ENCODE results near the gene MYO5B.
"Not testable (repeated sequence)": the region's sequence is repeated elsewhere in the genome, so short reads cannot be mapped to it uniquely, and the experiment has no call there.

The MYO5B gene

DNA sequence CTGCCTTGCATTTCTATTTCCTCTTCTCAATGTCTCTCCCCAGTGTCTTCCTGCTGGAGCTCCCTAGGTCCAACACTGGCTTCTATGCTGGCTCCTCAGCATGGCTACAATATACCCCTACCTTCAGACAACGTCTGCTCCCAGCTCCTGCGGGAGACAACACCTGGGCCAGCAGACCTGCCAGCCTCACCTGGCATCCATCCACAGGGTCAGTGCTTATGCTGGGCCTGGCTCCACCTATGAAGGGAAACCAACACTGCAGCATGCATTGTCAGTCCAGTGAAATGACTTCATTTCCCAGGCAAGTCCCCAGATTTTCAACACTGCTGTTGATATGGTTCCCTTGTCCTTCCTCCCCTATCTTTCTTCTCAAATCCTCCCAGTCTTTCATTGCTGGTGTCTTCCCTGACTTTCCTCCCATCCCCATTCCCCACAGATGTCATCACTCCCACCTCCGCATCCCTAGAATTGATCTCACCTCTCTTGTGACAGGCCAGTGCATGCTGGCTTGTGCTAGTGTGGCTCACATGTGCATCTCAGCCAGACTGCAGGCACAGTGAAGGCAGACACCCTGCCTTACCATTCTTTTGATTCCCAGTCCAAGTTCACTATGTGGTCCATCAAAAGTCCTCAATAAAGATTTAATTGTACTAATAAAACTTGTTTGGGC lies 98.0 kb downstream of the MYO5B start:
- Histone ChIP-seq H3K4me1 (ENCODE audit: control insufficient read depth in 1 of 2, insufficient read depth in 2 of 2, low read length in 2 of 2) (peaks cover 0 to 4% of the 10 kb centered on the region in 2 donors), H3K9me3 (ENCODE audit: control insufficient read depth in 1 of 2, low read length in 2 of 2) (no peaks in the 10 kb centered on the region), H3K36me3 (ENCODE audit: control insufficient read depth in 1 of 2, insufficient read depth in 2 of 2, low read length in 2 of 2) (no peaks in the 10 kb centered on the region), H3K27me3 (ENCODE audit: low read depth, low read length) (no peaks in the 10 kb centered on the region), H3K27ac (ENCODE audit: low read length) (no peak overlapping the region), H3K4me3 (ENCODE audit: low read depth in 1 of 2, low read length in 2 of 2) (no peak overlapping the region)

DNA sequence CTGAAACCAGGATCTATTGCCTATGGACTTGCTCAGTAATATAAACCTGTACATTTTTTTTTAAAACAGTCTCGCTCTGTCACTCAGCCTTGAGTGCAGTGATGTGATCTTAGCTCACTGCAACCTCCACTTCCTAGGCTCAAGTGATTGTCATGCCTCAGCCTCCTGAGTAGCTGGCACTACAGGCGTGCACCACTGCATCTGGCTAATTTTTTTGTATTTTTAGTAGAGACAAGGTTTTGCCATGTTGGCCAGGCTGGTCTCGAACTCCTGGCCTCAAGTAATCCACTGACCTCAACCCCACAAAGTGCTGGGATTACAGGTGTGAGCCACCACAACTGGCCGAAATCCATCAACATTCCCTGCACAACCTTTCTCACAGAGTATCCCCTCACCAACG lies 100.2 kb downstream of the MYO5B start:
- H3K4me1 ChIP-seq (ENCODE audit: control insufficient read depth in 1 of 2, insufficient read depth in 2 of 2, low read length in 2 of 2) = peaks cover 0 to 10% of the 10 kb centered on the region in 2 donors
- not testable (repeated sequence) for H3K9me3 ChIP-seq (ENCODE audit: control insufficient read depth in 1 of 2, low read length in 2 of 2); H3K4me3 ChIP-seq (ENCODE audit: low read depth in 1 of 2, low read length in 2 of 2); H3K36me3 ChIP-seq (ENCODE audit: control insufficient read depth in 1 of 2, insufficient read depth in 2 of 2, low read length in 2 of 2); H3K27me3 ChIP-seq (ENCODE audit: low read depth, low read length); H3K27ac ChIP-seq (ENCODE audit: low read length)

DNA sequence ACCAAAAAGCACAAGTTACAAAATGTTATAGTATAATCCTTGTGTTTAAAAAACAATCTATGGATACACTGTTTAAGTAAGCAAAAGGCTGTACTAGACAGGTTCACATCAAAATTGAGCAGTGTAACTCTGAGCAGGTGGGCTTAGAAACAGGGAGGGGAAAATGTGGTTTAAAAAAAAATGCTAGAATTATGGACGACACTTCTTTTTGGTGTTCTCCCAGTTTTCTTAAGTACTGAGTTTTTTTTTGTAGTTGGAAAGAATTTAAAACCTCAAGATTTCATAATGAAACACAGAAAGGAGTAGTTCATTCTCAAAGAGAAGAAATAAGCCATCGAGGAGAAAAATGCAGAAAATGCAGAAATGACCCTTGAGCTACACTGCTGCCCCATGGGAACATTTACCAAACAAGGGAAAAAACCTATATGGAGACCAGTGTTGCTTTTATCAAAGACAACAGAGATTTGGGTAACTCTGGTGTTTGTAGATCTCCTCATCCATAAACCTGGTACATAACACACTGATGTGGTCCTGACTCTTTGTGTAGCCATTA lies 100.7 kb downstream of the MYO5B start:
- H3K9me3 ChIP-seq (ENCODE audit: control insufficient read depth in 1 of 2, low read length in 2 of 2) = no peaks in the 10 kb centered on the region
- no peaks in the 10 kb centered on the region for H3K36me3 ChIP-seq (ENCODE audit: control insufficient read depth in 1 of 2, insufficient read depth in 2 of 2, low read length in 2 of 2)
- H3K27me3 ChIP-seq (ENCODE audit: low read depth, low read length) = no peaks in the 10 kb centered on the region
- H3K4me3 ChIP-seq (ENCODE audit: low read depth in 1 of 2, low read length in 2 of 2) = no peak overlapping the region
- peaks cover 0 to 10% of the 10 kb centered on the region in 2 donors for H3K4me1 ChIP-seq (ENCODE audit: control insufficient read depth in 1 of 2, insufficient read depth in 2 of 2, low read length in 2 of 2)
- no peak overlapping the region for H3K27ac ChIP-seq (ENCODE audit: low read length)

DNA sequence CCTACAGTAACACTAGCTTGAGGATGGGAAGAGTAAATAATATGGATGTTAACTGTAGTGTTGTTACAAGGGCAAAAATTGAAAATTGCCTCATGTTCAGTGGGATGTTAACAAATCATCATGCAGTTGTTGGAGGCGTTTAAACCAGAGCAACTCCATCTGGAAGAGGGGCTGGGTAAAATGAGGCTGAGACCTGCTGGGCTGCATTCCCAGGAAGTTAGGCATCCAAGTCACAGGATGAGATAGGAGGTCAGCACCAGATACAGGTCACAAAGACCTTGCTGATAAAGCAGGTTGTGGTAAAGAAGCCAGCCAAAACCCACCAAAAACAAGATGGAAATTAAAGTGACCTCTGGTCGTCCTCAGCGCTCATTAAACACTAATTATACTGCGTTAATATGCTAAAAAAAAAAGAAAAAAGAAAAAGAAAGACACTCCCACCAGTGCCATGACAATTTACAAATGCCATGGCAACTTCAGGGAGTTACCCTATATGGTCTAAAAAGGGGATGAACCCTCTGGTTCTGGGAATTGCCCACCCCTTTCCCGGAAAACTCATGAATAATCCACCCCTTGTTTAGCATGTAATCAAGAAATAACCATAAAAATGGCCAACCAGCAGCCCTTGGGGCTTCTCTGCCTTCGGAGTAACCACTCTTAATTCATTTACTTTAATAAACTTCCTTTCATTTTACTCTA lies 101.4 kb downstream of the MYO5B start:
- Histone ChIP-seq H3K36me3 (ENCODE audit: control insufficient read depth in 1 of 2, insufficient read depth in 2 of 2, low read length in 2 of 2) (no peaks in the 10 kb centered on the region), H3K27ac (ENCODE audit: low read length) (no peak overlapping the region), H3K4me3 (ENCODE audit: low read depth in 1 of 2, low read length in 2 of 2) (no peak overlapping the region), H3K27me3 (ENCODE audit: low read depth, low read length) (no peaks in the 10 kb centered on the region), H3K4me1 (ENCODE audit: control insufficient read depth in 1 of 2, insufficient read depth in 2 of 2, low read length in 2 of 2) (peaks cover 0 to 10% of the 10 kb centered on the region in 2 donors), H3K9me3 (ENCODE audit: control insufficient read depth in 1 of 2, low read length in 2 of 2) (no peaks in the 10 kb centered on the region)

DNA sequence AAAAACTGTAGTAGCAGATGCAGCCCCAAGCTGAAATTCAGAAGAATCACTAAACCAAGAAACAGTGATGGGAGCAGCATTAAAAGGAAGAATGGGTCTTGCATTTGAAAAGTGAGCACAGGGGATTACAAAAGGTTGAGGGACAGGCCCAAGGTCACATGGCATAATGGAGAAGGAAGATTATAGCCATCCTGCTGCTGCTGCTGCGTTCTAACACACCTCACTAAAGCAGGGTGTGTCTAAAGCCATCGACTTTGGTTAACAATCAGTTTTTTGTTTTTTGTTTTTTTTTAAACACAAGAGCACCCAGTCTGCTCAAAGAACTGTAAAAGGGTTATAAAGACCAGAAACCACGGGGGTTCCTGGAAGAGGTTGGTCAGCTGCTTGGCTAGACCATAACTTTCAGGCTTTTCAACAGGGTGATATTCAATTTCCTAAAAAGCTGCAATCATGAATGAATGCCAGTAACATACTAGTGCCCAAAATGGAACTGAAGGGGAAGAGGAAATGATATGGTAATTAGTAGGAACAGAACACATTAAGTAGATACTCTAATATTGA lies 102.6 kb downstream of the MYO5B start:
- Histone ChIP-seq H3K4me3 (ENCODE audit: low read depth in 1 of 2, low read length in 2 of 2) (no peak overlapping the region), H3K4me1 (ENCODE audit: control insufficient read depth in 1 of 2, insufficient read depth in 2 of 2, low read length in 2 of 2) (peaks cover 0 to 10% of the 10 kb centered on the region in 2 donors), H3K9me3 (ENCODE audit: control insufficient read depth in 1 of 2, low read length in 2 of 2) (no peaks in the 10 kb centered on the region), H3K27me3 (ENCODE audit: low read depth, low read length) (no peaks in the 10 kb centered on the region), H3K27ac (ENCODE audit: low read length) (no peak overlapping the region), H3K36me3 (ENCODE audit: control insufficient read depth in 1 of 2, insufficient read depth in 2 of 2, low read length in 2 of 2) (no peaks in the 10 kb centered on the region)

GRCh38 chr18:50091509-50092244 lies 103.3 kb downstream of the MYO5B start:
- H3K27ac ChIP-seq (ENCODE audit: low read length) = no peak overlapping the region
- H3K4me3 ChIP-seq (ENCODE audit: low read depth in 1 of 2, low read length in 2 of 2) = no peak overlapping the region
- no peaks in the 10 kb centered on the region for H3K36me3 ChIP-seq (ENCODE audit: control insufficient read depth in 1 of 2, insufficient read depth in 2 of 2, low read length in 2 of 2)

GRCh38 chr18:50090370-50091312 lies 104.3 kb downstream of the MYO5B start:
- Histone ChIP-seq H3K4me1 (ENCODE audit: control insufficient read depth in 1 of 2, insufficient read depth in 2 of 2, low read length in 2 of 2) (peaks cover 0 to 10% of the 10 kb centered on the region in 2 donors), H3K9me3 (ENCODE audit: control insufficient read depth in 1 of 2, low read length in 2 of 2) (no peaks in the 10 kb centered on the region), H3K27ac (ENCODE audit: low read length) (no peak overlapping the region), H3K4me3 (ENCODE audit: low read depth in 1 of 2, low read length in 2 of 2) (no peak overlapping the region), H3K36me3 (ENCODE audit: control insufficient read depth in 1 of 2, insufficient read depth in 2 of 2, low read length in 2 of 2) (no peaks in the 10 kb centered on the region), H3K27me3 (ENCODE audit: low read depth, low read length) (no peaks in the 10 kb centered on the region)

More at GRCh38 chr18:50091509-50092244, 103.3 kb downstream of the MYO5B start:
- Histone ChIP-seq H3K27me3 (ENCODE audit: low read depth, low read length) (no peaks in the 10 kb centered on the region), H3K9me3 (ENCODE audit: control insufficient read depth in 1 of 2, low read length in 2 of 2) (no peaks in the 10 kb centered on the region), H3K4me1 (ENCODE audit: control insufficient read depth in 1 of 2, insufficient read depth in 2 of 2, low read length in 2 of 2) (peaks cover 0 to 10% of the 10 kb centered on the region in 2 donors)

DNA sequence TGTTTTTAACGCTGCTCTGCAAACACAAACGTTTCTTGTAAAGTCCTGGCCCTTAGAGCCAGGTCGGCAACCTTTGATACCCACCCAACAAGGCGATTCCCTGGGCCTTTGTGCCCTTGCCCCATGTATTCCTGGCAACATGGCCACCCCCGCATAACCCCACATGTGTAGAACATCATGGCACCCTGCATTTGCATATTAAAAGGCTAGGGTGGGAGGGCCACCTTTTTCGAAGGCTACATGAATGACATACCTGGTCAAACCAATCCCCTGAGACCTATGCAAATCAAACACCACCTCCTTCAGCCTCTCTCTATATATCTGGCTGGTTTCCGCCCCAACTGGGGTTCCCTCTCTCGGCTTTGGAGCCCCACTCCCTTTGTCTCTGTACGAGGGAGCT lies 105.2 kb downstream of the MYO5B start:
- Histone ChIP-seq H3K4me1 (ENCODE audit: control insufficient read depth in 1 of 2, insufficient read depth in 2 of 2, low read length in 2 of 2) (peaks cover 0 to 10% of the 10 kb centered on the region in 2 donors), H3K4me3 (ENCODE audit: low read depth in 1 of 2, low read length in 2 of 2) (no peak overlapping the region), H3K36me3 (ENCODE audit: control insufficient read depth in 1 of 2, insufficient read depth in 2 of 2, low read length in 2 of 2) (no peaks in the 10 kb centered on the region), H3K27me3 (ENCODE audit: low read depth, low read length) (no peaks in the 10 kb centered on the region), H3K9me3 (ENCODE audit: control insufficient read depth in 1 of 2, low read length in 2 of 2) (no peaks in the 10 kb centered on the region), H3K27ac (ENCODE audit: low read length) (no peak overlapping the region)

DNA sequence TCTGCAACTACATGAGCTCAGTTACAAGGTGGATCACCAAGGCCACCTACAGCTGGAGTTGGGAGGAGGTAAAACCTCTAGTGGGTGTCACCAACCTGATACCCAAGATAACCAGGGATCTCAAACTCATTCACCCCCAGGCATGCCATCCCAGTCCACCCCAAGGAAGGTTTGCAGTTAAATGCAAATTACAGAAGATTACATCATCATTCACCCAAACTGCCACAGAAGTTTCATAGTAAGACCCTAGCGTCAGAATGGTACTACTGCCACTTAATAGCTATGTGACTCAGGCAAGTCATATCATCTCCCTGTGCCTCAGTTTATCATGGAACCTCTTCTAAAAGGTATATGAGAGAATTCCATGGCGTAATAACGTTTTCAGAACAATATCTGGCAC lies 111.2 kb downstream of the MYO5B start:
- Histone ChIP-seq H3K36me3 (ENCODE audit: control insufficient read depth in 1 of 2, insufficient read depth in 2 of 2, low read length in 2 of 2) (no peaks in the 10 kb centered on the region), H3K27ac (ENCODE audit: low read length) (no peak overlapping the region), H3K4me3 (ENCODE audit: low read depth in 1 of 2, low read length in 2 of 2) (no peak overlapping the region), H3K27me3 (ENCODE audit: low read depth, low read length) (no peaks in the 10 kb centered on the region), H3K4me1 (ENCODE audit: control insufficient read depth in 1 of 2, insufficient read depth in 2 of 2, low read length in 2 of 2) (no peaks in the 10 kb centered on the region), H3K9me3 (ENCODE audit: control insufficient read depth in 1 of 2, low read length in 2 of 2) (no peaks in the 10 kb centered on the region)

DNA sequence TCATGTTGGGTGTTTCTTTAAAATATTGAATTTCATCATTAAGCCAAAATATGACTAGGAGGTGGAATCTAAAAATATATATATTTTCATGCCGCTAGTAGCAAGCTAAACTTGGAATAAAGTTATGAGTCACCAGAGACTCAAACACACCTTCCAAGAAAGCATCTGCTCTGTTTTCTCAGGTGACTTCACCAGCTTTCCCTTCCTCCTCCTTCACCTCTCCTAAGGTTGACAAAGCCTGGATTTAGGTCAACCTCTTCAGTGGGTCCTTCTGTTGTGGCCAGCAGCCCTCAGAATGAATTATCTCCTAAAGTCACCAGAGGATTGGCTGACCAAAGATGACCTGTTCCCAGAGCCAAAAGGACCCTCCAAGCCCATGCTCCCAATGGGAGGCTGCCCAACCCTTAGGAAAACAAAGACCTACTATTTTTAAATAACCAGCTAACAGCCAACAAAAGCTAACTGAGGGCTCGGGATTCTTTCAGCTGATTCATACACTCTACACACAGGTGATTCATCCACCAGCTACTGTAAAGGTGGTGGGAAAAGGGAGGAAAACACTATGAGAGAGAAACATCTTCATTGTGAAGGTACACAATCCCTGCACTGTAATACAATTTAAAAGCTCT lies 113.9 kb downstream of the MYO5B start:
- no peaks in the 10 kb centered on the region for H3K9me3 ChIP-seq (ENCODE audit: control insufficient read depth in 1 of 2, low read length in 2 of 2)
- H3K27me3 ChIP-seq (ENCODE audit: low read depth, low read length) = no peaks in the 10 kb centered on the region
- no peak overlapping the region for H3K27ac ChIP-seq (ENCODE audit: low read length)
- H3K4me3 ChIP-seq (ENCODE audit: low read depth in 1 of 2, low read length in 2 of 2) = no peak overlapping the region
- no peaks in the 10 kb centered on the region for H3K36me3 ChIP-seq (ENCODE audit: control insufficient read depth in 1 of 2, insufficient read depth in 2 of 2, low read length in 2 of 2)
- no peaks in the 10 kb centered on the region for H3K4me1 ChIP-seq (ENCODE audit: control insufficient read depth in 1 of 2, insufficient read depth in 2 of 2, low read length in 2 of 2)

Measured in muscle layer of duodenum (tissue), 2 donors.